Esophagus squamous epithelium (tissue), 5 donors: ENCODE data around the gene SRSF2. TPM values are rescaled to one million over a fixed set of nuclear protein-coding genes. Genes with fewer than 3 reads are reported as not detected.
"Not testable (repeated sequence)": the region's sequence is repeated elsewhere in the genome, so short reads cannot be mapped to it uniquely, and the experiment has no call there.

Experiments used
- DNase-seq: peaks from one replicate; lab custom pipeline; 2025; lab: John Stamatoyannopoulos, UW
- H3K27ac ChIP-seq, 4 donors: fragments of 200-600 bp; sonication (generic); one replicate each; pipeline ENCODE4 v1.5.1; 2016 to 2019; ENCODE audit warnings: mild to moderate bottlenecking in 1 of 4
- H3K27me3 ChIP-seq, 4 donors: fragments of 200-600 bp; sonication (generic); 1 replicate in 3 of 4; 2 replicates in 1 of 4; pipeline versions ENCODE4 v1.5.1 to v1.6.0; 2017 to 2021; ENCODE audit warnings: antibody characterized with exemption in 1 of 4
- H3K36me3 ChIP-seq, 3 donors: fragments of 200-600 bp; sonication (generic); one replicate each; pipeline ENCODE4 v1.5.1; 2016 to 2019
- H3K4me1 ChIP-seq, 3 donors: fragments of 200-600 bp; sonication (generic); one replicate each; pipeline ENCODE4 v1.5.1; 2017 to 2019
- H3K4me3 ChIP-seq, 4 donors: fragments of 200-600 bp; sonication (generic); 1 replicate in 3 of 4; 2 replicates in 1 of 4; pipeline ENCODE4 v1.5.1; 2016 to 2019; ENCODE audit warnings: mild to moderate bottlenecking in 2 of 4, moderate library complexity in 1 of 4
- H3K9me3 ChIP-seq, 3 donors: fragments of 200-600 bp; sonication (generic); one replicate each; pipeline ENCODE4 v1.5.1; 2016 to 2019
- POLR2A ChIP-seq, 4 donors: fragments of 450-650 bp; IDR thresholded peaks; one replicate each; pipeline ENCODE4 v1.6.1; 2017; ENCODE audit warnings: antibody characterized with exemption in 4 of 4, mild to moderate bottlenecking in 4 of 4, moderate library complexity in 3 of 4
- WGBS, 2 donors: methylation state at CpG; one replicate each; pipeline ENCODE4 v1.1.5; 2018; 5-methylcytosine and 5-hydroxymethylcytosine counted together
- intact Hi-C: fragments of 100-400 bp; cut with DNase I; formaldehyde crosslinking; loops from one replicate; pipeline ENCODE4 v1.15.0; 2022
- total RNA-seq, 4 donors: library from RNA; depleted of rRNA; stranded (reverse); fragments of >200 nt; gene quantifications; one replicate each; pipeline ENCODE4 v1.1.0, GENCODE V29; 2016
- TF ChIP-seq, protein P1 (sequence below), 6 experiments: fragments of 450-650 bp in 4 of 6; fragments of 200-600 bp in 2 of 6; sonication (generic) in 2 of 6; IDR thresholded peaks; one replicate each; pipeline ENCODE4 v1.5.1; 2016 to 2019; ENCODE audit warnings: antibody characterized with exemption in 6 of 6, mild to moderate bottlenecking in 4 of 6, moderate library complexity in 4 of 6
- donor health status: DM: yes; HTN: yes; CAD: no.

SRSF2 gene
- total RNA-seq, 4 donors from 2014 or later = 203 to 286 (median 233) TPM

DNA sequence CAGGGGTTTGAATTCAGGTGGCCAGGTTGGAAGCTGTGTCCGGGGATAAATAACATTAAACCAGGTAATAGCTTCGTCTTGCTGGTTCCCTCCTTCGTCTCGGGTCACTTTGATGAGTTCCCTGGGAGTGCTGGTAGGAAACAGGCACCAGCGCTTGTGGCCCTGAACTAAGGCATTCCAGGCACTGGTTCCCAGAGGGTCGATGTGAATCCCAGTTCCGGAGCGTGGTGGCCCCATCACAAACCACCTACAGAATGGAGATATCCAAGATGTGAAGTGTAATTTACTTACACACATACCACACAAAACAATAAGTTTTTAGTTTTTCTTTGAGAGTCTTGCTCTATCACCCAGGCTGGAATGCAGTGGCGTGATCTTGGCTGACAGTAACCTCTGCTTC is 13.3 kb downstream of the SRSF2 start:
- 94 to 96% methylated on average over 9 of the region's 9 CpGs for WGBS, 2 donors
- no peak for TF ChIP-seq POLR2A (IDR thresholded peaks at IDR 0.05)
- TF ChIP-seq, protein P1, sequence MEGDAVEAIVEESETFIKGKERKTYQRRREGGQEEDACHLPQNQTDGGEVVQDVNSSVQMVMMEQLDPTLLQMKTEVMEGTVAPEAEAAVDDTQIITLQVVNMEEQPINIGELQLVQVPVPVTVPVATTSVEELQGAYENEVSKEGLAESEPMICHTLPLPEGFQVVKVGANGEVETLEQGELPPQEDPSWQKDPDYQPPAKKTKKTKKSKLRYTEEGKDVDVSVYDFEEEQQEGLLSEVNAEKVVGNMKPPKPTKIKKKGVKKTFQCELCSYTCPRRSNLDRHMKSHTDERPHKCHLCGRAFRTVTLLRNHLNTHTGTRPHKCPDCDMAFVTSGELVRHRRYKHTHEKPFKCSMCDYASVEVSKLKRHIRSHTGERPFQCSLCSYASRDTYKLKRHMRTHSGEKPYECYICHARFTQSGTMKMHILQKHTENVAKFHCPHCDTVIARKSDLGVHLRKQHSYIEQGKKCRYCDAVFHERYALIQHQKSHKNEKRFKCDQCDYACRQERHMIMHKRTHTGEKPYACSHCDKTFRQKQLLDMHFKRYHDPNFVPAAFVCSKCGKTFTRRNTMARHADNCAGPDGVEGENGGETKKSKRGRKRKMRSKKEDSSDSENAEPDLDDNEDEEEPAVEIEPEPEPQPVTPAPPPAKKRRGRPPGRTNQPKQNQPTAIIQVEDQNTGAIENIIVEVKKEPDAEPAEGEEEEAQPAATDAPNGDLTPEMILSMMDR (IDR thresholded peaks at IDR 0.05) = no peak
- Histone ChIP-seq H3K4me1 (peaks cover 22 to 65% (median 27%) of the 10 kb centered on the region in 3 donors), H3K4me3 (no peak overlapping the region), H3K27ac (no peak overlapping the region), H3K9me3 (no peaks in the 10 kb centered on the region), H3K27me3 (no peaks in the 10 kb centered on the region), H3K36me3 (peaks cover 28 to 63% (median 43%) of the 10 kb centered on the region in 3 donors)
- no peak for DNase-seq
- intact Hi-C loops = no loop called here

DNA sequence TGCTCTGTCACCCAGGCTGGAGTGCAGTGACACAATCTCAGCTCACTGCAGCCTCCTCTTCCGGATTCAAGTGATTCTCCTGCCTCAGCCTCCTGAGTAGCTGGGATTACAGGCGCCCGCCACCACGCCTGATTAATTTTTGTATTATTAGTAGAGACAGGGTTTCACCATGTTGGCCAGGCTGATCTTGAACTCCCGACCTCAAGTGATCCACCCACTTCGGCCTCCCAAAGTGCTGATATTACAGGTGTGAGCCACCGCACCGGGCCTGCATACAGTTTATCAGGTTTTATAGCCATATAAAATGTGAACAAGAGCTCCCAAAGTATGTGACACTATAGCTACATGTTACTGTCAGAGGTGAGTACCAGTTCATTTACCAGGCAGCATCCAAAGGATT is 14.2 kb downstream of the SRSF2 start:
- H3K27me3 ChIP-seq, H3K27ac ChIP-seq, DNase-seq, H3K4me3 ChIP-seq, intact Hi-C loops, H3K9me3 ChIP-seq: not testable (repeated sequence)
- Histone ChIP-seq H3K4me1 (peaks cover 20 to 56% (median 24%) of the 10 kb centered on the region in 3 donors), H3K36me3 (peaks cover 28 to 72% (median 50%) of the 10 kb centered on the region in 3 donors)
- 89 to 97% methylated on average over 4 to 5 of the region's 8 CpGs for WGBS, 2 donors

DNA sequence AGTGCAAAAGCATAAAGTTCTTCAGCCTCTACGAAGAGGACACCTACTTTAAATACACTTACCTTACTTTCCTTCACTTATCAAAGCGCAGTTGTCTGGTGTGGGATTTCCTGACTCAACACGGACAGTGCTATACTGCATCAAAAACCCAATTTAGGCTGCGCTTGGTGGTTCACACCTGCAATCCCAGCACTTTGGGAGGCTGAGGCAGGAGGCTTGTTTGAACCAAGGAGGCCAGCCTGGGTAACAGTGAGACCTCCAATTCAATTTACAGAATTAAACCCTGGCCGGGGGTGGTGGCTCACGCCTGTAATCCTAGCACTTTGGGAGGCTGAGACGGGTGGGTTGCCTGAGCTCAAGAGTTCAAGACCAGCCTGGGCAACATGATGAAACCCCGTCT is 14.9 kb downstream of the SRSF2 start:
- intact Hi-C loops = no loop called here
- Histone ChIP-seq H3K4me3 (no peak overlapping the region), H3K27me3 (no peaks in the 10 kb centered on the region), H3K36me3 (peaks cover 32 to 79% (median 57%) of the 10 kb centered on the region in 3 donors), H3K9me3 (no peaks in the 10 kb centered on the region), H3K4me1 (peaks cover 17 to 52% (median 18%) of the 10 kb centered on the region in 3 donors), H3K27ac (no peak overlapping the region)
- 89 to 97% methylated on average over 6 of the region's 8 CpGs for WGBS, 2 donors
- TF ChIP-seq, protein P1 (IDR thresholded peaks at IDR 0.05) = no peak
- no peak for TF ChIP-seq POLR2A (IDR thresholded peaks at IDR 0.05)
- no peak for DNase-seq

DNA sequence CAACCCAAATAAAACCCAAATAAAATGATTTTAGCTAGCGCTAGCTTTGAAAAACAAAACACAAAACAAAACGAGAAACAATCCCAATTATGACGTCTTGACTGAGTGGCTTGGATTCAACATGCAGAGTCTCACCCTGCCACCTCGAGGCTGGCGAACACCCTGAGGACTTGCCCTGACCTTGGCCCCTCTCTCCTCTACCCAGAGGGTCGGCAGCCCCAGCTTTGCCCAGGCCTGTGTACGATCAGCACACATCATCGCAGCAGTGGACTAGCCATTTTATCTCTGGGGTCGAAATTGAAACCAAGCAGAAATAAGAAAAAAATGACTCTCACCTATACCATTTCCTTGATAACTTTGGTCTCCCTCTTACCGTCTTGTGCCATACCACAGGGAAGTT is 15.7 kb downstream of the SRSF2 start:
- no peak overlapping the region for H3K4me3 ChIP-seq
- intact Hi-C loops = no loop called here
- no peaks in the 10 kb centered on the region for H3K27me3 ChIP-seq
- TF ChIP-seq POLR2A (IDR thresholded peaks at IDR 0.05) = no peak
- TF ChIP-seq, protein P1 (IDR thresholded peaks at IDR 0.05) = no peak
- peaks cover 18 to 58% (median 21%) of the 10 kb centered on the region in 3 donors for H3K4me1 ChIP-seq
- H3K9me3 ChIP-seq = no peaks in the 10 kb centered on the region
- H3K36me3 ChIP-seq = peaks cover 38 to 87% (median 65%) of the 10 kb centered on the region in 3 donors
- DNase-seq = no peak
- H3K27ac ChIP-seq = no peak overlapping the region
- 85% methylated on average over 7 to 10 of the region's 10 CpGs for WGBS, 2 donors

DNA sequence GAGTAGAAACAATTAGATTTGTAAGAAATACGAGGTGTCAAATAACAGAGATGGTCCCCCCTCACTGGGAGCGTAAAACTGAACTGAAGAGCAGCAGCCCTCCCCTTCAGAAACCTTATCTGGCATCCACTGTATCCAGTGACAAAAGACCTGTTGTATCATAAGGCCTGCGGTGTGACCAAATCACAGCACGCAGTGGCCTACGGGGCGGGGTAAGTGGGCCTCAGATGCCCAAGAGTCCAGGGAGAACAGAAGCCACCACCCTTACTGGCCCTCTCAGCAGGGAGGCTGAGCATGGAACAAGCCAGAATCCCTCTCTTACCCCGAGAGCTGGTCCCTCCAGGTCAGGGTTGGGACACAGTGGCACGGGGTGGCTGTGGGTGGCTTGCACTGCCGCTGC is 16.2 kb downstream of the SRSF2 start:
- H3K27me3 ChIP-seq = no peaks in the 10 kb centered on the region
- intact Hi-C loops = no loop called here
- no peak overlapping the region for H3K27ac ChIP-seq
- no peak for TF ChIP-seq POLR2A (IDR thresholded peaks at IDR 0.05)
- H3K4me1 ChIP-seq = peaks cover 18 to 61% (median 22%) of the 10 kb centered on the region in 3 donors
- no peaks in the 10 kb centered on the region for H3K9me3 ChIP-seq
- WGBS, 2 donors = 84 to 90% methylated on average over 4 to 5 of the region's 9 CpGs
- H3K36me3 ChIP-seq = peaks cover 38 to 92% (median 68%) of the 10 kb centered on the region in 3 donors
- H3K4me3 ChIP-seq = no peak overlapping the region
- DNase-seq = no peak

DNA sequence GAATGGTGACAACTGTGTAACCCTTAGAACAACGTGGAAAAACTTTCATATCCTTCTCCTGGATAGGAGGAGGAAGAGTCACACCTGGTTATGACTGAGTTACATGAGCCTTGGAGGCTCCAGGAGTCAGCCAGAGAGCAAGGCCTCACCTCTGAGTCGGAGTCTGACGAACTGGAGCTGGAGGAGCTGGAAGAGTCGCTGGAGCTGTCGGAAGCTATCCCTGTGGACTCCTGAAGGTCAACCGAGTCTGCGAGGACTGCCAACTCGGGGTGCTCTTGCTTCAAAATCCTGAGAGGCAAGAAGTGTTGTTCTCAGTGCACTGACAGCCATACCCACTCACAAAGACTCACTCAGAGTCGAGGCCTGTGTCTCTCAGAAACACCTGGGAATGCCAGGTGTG is 16.9 kb downstream of the SRSF2 start:
- WGBS, 2 donors = 89 to 94% methylated on average over 8 to 9 of the region's 9 CpGs

More for the DNA sequence above, 16.9 kb downstream of the SRSF2 start:
- H3K9me3 ChIP-seq = no peaks in the 10 kb centered on the region
- no peaks in the 10 kb centered on the region for H3K27me3 ChIP-seq
- H3K4me3 ChIP-seq = no peak overlapping the region
- intact Hi-C loops = no loop called here
- DNase-seq = no peak
- peaks cover 14 to 64% (median 19%) of the 10 kb centered on the region in 3 donors for H3K4me1 ChIP-seq
- H3K27ac ChIP-seq = no peak overlapping the region
- TF ChIP-seq POLR2A (IDR thresholded peaks at IDR 0.05) = no peak
- TF ChIP-seq, protein P1 (IDR thresholded peaks at IDR 0.05) = no peak
- peaks cover 38 to 99% (median 68%) of the 10 kb centered on the region in 3 donors for H3K36me3 ChIP-seq
